ENCODE data around the gene ZNF813. TPM values are rescaled to one million over a fixed set of nuclear protein-coding genes. Genes with fewer than 3 reads are reported as not detected.
"Not testable (repeated sequence)": the region's sequence is repeated elsewhere in the genome, so short reads cannot be mapped to it uniquely, and the experiment has no call there.

Gene ZNF813
- 3.0 and 3.4 TPM in 2 replicates for total RNA-seq (2014; rRNA removed; shearing (Covaris generic))

DNA sequence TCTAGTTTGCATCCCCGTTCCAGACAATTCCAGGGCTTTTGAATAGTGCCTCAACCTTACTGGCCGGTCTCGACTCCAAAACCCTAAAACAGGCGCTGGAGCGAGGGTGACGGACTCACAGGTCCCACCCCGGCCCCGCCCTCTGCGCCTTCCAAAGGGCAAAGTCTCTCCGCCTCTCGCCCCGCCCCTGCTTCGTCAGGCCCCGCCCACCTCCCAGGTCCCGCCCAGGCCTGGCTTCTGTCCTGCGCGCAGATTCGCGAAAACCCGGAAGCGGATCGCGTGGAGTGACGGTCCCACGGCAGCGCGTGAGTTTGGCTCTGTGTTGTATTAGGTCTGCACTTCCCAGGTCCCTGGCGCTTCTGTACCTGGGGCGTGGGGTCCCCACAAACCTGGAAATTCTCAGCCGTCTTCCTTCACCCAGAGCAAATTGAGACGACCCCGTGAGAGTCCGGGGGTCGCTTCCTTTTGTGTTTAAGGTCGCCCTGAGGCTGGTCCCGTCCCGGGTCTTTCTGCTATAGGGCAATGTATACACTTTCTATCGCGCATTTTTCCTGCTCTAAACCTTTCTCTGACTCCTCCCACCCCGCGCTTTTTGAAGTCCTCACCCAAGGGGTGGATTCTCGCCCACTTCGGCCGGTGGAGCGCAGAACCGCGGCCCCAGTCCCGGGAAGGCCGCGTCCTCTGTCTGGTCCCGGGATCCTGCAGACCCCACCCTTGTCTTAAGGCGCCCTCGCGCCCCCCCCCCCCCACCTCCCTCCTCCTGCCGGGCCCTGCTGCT, at the start of gene ZNF813:
TSS of gene ZNF813 (plus strand) at position 249 of the 778 bp plus-strand sequence. CDS start 16,090 bp downstream, outside the sequence.
- DNase-seq (ENCODE audit: low spot score): peak; percentile 63

DNA sequence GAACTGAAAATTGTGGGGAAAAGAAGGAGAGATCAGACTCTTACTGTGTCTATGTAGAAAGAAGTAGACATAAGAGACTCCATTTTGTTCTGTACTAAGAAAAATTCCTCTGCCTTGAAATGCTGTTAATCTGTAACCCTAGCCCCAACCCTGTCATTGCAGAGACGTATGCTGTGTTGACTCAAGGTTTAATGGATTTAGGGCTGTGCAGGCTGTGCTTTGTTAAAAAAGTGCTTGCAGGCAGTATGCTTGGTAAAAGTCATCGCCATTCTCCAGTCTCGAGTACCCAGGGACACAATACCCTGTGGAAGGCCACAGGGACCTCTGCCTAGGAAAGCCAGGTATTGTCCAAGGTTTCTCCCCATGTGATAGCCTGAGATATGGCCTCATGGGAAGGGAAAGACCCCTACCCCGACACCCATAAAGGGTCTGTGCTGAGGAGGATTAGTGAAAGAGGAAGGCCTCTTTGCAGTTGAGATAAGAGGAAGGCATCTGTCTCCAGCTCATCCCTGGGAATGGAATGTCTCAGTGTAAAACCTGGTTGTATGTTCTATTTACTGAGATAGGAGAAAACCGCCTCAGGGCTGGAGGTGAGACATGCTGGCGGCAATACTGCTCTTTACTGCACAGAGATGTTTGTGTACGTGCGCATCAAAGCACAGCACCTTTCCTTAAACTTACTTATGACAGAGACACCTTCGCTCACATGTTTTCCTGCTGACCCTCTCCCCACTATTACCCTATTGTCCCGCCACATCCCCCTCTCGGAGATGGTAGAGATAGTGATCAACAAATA, 46.8 kb upstream of the ZNF813 start:
- not testable (repeated sequence) for DNase-seq (ENCODE audit: low spot score)

DNA sequence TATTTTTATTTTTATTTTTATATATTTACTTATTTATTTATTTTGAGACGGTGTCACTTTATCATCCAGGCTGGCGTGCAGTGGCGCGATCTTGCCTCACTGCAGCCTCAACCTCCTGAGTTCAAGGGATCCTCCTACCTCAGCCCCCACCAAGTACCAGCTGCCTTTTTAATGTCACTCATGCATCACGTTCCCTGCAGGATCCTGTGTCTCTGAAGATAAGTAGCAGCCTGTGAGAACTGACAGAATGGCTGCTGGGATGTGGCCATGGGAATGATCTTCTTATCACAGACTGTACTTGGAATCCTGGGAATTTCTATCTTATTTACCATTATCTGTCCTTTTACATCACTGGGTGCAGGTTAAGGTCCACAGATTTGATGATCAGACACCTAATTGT, 45.0 kb upstream of the ZNF813 start:
- no peak for DNase-seq (ENCODE audit: low spot score)

- DNase-seq (ENCODE audit: low spot score): not testable (repeated sequence)
These were observed 44.5 kb upstream of the ZNF813 start for GRCh38 chr19:53423074-53423473.

GRCh38 chr19:53423680-53424079, 43.9 kb upstream of the ZNF813 start:
- not testable (repeated sequence) for DNase-seq (ENCODE audit: low spot score)

DNA sequence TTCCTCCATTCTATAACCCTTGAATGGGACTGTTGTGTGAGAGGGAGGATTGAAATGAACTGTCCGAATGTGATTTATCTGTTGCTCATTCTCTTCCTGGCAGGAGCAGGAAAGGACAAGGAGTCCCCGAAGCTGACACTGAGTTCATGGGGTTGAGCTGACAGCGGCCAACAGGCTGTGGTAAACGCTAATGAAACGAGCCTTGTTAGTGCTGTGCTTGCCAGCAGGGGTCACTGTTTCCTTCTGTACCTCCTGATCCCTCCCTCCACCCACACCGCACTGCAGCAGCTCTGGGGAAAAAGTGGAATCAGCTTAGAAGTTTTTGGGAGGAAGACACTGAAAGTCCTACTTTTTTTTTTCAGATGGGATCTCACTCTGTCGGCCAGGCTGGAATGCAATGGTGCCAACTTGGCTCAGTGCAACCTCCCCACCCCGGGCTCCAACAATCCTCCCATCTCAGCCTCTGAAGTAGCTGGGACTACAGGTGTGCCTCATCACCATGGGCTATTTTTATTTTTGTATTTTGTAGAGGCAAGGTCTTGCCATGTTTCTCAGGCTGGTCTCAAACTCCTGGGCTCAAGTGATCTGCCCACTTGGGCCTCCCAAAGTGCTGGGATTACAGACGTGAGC, 42.5 kb upstream of the ZNF813 start:
- peak; percentile 58 for DNase-seq (ENCODE audit: low spot score)

DNA sequence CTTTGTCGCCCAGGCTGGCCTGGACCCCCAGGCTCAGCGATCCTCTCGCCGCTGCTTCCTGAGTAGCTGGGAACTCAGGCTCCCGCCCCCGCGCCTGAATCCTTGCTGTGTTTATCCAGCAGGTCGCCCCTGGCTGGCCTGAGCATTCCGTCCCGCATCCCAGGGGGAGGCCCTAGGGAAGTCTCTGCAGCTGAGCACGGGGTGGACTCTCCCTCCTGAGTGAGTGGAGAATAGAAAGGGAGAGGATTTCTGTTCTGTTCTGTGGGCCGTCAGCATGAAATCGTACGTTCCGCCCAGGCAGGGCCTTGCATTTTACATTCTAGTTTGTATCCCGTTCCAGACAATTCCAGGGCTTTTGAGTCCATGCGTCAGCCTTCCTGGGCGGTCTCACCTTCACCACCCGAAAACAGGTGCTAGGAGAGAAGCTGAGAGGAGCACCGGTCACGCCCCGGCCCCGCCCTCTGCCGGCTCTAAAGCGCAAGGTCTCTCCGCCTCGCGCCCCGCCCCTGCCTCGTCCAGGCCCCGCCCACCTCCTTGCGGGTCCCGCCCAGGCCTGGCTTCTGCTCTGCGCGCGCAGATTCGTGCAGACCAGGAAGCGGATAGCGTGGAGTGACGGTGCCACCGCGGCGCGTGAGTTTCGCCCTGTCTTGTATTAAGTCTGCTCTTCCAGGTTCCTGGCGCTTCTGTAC, 36.0 kb upstream of the ZNF813 start, which contains the start of gene ZNF761:
TSS of gene ZNF761 (plus strand) at position 586 of the 689 bp plus-strand sequence. CDS start 15,285 bp downstream, outside the sequence.
- peak; percentile 86 for DNase-seq (ENCODE audit: low spot score)

DNA sequence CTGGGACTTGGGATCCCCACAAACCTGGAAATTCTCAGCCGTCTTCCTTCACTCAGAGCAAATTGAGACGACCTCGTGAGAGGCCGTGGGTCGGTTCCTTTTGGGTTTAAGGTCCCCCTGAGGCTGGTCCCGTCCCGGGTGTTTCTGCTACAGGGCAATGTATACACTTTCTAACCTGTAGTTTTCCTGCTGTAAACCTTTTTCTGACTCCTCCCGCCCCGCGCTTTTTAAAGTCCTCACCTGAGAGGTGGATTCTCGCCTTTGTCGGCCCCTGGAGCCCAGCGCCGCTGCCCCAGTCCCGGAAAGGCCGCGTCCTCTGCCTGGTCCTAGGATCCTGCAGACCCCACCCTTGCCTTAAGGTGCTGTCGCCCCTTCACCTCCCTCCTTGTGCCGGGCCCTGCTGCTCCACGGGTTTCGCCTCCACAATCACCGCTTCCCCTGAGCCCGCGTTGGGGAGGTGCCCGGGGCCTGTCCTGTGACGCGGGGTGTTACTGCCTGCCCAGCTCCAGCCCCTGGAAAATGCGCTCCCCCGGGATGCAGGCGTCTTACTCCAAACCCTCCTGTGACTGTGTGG, 35.4 kb upstream of the ZNF813 start:
- DNase-seq (ENCODE audit: low spot score): no peak

GRCh38 chr19:53443809-53444208, 23.7 kb upstream of the ZNF813 start:
- DNase-seq (ENCODE audit: low spot score): not testable (repeated sequence)

DNA sequence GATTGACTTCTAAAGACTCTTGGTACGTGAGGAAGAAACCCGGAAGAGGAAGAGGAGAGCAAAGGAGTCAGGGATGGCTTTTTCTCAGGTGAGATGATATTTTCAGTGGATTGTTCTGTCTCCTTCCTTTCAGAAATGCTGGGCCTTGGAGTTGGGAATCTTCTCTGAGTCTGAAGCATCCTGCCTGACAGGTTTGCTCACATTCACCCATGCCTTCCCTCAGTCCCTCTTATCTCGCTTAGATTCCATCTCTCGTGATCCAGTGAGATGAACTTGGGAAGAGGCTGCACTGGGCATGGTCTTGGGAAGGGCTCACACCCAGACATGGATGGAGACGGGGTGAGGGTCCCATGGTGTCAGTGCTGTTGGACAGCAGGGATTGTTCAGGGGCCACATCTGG, 20.3 kb upstream of the ZNF813 start:
- not testable (repeated sequence) for DNase-seq (ENCODE audit: low spot score)

DNA sequence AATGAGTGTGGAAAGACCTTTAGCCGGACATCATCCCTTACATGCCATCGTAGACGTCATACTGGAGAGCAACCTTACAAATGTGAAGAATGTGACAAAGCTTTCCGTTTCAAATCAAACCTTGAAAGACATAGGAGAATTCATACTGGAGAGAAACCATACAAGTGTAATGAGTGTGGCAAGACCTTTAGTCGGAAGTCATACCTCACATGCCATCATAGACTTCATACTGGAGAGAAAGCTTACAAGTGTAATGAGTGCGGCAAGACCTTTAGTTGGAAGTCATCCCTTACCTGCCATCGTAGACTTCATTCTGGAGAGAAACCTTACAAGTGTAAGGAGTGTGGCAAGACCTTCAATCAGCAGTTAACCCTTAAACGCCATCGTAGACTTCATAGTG, 11.7 kb upstream of the ZNF813 start:
- no peak for DNase-seq (ENCODE audit: low spot score)

GRCh38 chr19:53460131-53460721, 7.3 kb upstream of the ZNF813 start:
- DNase-seq (ENCODE audit: low spot score): not testable (repeated sequence)

- no peak for DNase-seq (ENCODE audit: low spot score)
These were observed 5.7 kb upstream of the ZNF813 start for GRCh38 chr19:53461866-53462265.

- no peak for DNase-seq (ENCODE audit: low spot score)
These were observed 4.7 kb upstream of the ZNF813 start for GRCh38 chr19:53462861-53463260.

- no peak for DNase-seq (ENCODE audit: low spot score)
These were observed 4.3 kb upstream of the ZNF813 start for GRCh38 chr19:53463263-53463662.

DNA sequence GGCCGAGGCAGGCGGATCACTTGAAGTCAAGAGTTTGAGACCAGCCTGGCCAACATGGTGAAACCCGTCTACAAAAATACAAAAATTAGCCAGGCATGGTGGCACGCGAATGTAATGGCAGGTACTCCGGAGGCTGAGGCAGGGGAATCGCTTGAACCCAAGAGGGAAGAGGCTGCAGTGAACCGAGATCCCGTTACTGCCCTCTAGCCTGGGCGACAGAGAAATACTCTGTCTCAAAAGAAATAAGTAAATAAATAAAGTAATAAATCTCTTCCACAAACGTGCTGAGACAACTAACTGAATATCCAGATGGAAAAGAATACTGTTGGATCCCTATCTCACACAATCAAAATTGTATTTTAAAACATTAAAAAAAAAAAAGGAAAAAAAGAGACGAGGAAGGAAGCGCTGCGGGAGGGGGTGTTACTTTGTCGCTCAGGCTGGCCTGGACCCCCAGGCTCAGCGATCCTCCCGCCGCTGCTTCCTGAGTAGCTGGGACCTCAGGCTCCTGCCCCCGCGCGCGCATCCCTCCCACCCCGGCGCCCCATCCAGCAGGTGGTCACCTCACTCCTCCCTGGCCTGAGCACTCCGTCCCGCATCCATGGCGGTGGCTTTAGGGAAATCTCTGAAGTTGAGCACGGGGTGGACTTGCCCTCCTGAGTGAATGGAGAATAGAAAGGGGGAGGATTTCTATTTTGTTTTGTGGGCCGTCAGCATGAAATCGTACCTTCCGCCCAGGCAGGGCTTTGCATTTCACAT, 628 bp upstream of the ZNF813 start:
- no peak for DNase-seq (ENCODE audit: low spot score)

DNA sequence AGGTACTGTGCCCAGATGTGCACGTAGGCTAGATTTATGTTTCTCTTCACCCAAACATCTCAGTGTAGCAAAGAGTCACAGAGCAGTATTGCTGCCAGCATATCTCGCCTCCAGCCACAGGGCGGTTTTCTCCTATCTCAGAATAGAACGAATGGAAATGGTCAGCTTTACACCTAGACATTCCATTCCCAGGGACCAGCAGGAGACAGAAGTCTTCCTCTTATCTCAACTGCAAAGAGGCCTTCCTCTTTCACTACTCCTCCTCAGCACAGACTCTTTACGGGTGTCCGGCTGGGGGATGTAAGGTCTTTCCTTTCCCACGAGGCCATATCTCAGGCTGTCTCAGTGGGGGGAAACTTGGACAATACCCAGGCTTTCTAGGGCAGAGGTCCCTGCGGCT, 1.1 kb downstream of the ZNF813 start:
- DNase-seq (ENCODE audit: low spot score): not testable (repeated sequence)

GRCh38 chr19:53471916-53472315, 4.4 kb downstream of the ZNF813 start:
- no peak for DNase-seq (ENCODE audit: low spot score)

- not testable (repeated sequence) for DNase-seq (ENCODE audit: low spot score)
These were observed 7.3 kb downstream of the ZNF813 start for GRCh38 chr19:53474832-53475231.

DNA sequence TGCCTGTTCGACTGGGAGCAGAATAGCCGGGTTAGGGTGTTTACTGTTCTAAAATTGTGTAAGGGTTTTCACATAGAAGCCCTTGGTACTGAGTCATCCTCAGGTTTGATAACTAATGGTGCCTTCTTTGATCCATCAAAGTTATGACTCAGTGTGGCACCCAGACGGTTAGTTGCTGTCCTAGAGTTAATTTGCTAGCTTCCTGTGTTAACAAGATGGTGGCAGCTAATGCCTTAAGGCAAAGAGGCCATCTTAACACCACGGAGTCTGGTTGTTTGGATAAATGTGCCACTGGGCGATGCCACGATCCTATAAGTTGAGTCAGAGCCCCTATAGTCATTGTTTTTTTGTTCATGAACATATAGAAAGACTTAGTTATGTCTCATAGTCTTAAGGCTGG, 7.9 kb downstream of the ZNF813 start:
- DNase-seq (ENCODE audit: low spot score): not testable (repeated sequence)

Data from H4 (cell line).